Epithelial cell of prostate (primary cell): ENCODE data around the gene RIBC2.
"Not testable (repeated sequence)": the region's sequence is repeated elsewhere in the genome, so short reads cannot be mapped to it uniquely, and the experiment has no call there.

Experiments
- DNase-seq: peaks from one replicate; pipeline ENCODE4 v3.0.0-alpha.2; 2011; ENCODE audit warnings: low read depth, low spot score
- H3K27ac ChIP-seq: fragments of 450-650 bp; 2 replicates; pipeline ENCODE4 v1.5.1; 2017; ENCODE audit warnings: mild to moderate bottlenecking

Gene RIBC2

DNA sequence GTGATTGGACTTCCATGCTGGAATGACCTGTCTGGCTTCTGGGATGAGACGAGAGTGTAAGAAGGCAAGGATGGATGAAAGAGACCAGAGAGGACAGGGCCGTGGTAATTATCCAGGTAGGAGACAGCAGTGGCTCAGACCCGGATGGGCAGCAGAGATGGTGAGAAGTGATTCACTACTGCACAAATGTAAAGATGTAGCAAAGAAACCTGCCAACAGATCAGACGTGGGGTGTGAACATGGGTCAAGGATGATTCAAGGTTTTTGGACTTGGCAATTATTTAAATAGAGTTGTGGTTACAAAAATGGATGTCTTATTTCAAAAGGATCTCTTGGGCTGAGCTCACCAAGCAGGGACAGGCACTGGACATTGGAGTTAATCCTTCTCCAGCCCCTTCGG lies 32.7 kb downstream of the RIBC2 start:
- no peak for DNase-seq
- no peak overlapping the region for H3K27ac ChIP-seq

DNA sequence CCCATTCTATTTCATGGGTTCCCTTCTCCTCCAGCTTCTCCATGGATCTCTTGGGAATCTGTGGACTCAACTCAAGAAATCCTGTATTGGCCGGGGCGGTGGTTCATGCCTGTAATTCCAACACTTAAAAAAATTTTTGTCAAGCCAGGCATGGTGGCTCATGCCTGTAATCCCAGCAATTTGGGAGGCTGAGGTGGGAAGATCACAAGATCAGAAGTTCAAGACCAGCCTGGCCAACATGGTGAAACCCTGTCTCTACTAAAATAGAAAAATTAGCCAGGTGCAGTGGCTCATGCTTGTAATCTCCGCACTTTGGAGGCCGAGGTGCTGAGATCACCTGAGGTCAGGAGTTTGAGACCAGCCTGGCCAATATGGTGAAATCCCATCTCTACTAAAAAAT lies 34.1 kb downstream of the RIBC2 start:
- H3K27ac ChIP-seq, DNase-seq: not testable (repeated sequence)

DNA sequence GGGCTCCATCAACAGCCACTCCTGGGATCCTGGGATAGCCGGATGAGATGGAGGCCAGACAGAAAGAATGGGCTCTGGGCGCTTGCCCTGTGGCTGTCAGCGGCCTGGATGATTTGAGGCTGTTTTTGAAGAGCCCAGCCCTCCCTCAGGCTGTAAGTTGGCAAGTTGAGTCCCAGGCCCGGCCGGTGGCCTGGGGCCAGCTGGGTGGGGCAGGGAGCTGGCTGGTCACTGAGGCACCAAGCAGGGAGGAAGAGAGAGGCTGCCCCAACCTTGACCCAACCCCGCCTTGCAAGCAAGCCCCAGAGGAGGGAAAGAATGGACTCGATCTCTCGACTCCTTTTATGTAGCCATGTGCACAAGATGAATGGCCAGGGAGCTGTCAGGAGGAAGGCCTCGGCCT lies 34.9 kb downstream of the RIBC2 start:
- DNase-seq, result no peak
- no peak overlapping the region for H3K27ac ChIP-seq

DNA sequence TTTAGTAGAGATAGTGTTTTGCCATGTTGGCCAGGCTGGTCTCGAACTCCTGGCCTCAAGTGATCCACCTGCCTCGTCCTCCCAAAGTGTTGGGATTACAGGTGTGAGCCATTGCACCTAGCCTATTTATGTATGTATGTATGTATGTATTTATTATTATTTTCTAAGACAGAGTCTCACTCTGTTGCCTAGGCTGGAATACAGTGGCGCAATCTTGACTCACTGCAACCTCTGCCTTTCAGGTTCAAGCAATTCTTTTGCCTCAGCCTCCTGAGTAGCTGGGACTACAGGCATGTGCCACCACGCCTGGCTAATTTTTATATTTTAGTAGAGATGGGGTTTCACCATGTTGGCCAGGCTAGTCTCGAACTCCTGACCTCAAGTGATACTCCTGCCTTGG lies 35.9 kb downstream of the RIBC2 start:
- H3K27ac ChIP-seq, DNase-seq: not testable (repeated sequence)

DNA sequence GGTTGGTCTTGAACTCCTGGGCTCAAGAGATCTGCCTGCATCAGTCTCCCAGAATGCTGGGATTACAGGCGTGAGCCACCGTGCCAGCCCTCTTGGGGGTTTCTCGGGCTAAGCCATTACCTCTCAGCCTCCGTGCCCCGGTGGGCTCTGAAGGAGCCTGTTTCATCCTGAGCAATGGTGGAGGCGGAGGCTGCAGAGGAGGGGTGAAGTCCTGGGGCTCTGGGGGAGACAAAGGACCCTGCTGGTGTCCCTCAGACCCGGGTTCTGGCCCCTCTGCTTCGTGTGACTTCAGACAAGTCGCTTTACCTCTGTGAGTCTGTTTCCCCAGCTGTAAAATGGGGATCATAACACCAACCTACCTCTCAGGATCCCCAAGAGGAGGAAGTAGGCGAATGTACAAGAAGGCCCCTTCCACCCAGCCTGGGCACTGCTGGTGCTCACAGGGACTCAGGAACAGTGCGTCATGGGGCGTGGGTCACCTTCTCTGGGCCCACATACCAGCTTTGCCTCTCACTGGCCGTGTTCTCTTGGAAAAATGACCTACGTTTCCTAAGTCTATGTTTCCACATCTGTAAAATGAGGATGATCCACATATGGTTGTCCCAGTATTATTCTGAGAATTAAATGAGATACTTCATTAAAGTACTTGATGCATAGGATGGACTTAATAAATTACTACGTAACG lies 36.8 kb downstream of the RIBC2 start:
- DNase-seq, result no peak
- H3K27ac ChIP-seq, result no peak overlapping the region

DNA sequence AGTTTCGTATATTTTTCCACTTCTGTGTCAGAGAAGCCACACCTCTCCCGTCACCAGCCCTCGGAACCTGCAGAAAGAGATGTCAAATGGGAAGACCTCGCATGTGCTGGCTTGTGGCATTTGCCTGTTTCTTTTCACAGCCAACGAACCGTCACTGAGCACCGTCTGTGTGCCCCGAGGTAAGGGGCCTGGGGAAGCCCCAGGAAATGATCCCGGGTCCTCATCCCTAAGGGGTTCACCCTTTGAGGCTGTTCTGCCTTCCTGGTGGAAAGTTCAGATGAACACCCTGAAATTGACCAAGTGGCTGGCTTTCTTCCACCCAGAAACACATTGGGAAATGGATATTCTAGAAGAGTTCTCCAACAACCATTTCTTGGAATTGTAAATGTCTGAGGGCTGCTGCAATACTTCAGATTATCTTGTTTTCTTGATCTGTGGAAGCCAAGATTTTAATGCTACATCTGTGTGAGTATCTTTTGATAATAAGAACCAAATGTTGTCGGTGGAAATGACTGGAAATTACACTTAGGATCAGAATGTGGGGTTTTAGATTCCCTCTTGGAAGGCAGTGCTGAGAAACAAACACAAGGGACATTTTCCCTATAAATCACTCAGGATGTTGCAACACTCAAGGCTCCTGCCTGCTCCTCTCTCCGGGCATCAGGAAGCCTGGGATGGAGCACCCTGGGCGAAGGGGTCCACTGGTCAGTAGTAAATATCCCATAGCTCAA lies 37.6 kb downstream of the RIBC2 start:
- DNase-seq, result no peak
- no peak overlapping the region for H3K27ac ChIP-seq

DNA sequence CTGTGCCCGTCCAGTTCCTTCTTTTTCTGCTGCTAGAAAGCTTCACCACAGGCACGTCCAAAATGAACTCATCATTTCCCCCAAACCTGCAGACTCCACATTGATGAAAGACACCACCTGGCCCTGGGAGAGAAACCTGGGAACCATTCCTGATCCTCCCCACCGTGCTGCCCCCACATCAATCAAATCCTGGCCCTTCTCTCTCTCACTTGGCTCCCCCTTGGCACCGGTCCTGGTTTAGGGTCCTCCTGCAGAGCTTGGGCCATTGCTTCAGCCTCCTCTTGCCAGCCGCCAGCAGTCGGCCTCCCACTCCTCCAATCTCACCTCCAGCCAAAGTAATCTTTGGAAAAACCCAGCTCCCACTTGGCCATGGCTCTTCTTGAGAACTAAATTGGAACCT lies 38.5 kb downstream of the RIBC2 start:
- DNase-seq, result no peak
- no peak overlapping the region for H3K27ac ChIP-seq

DNA sequence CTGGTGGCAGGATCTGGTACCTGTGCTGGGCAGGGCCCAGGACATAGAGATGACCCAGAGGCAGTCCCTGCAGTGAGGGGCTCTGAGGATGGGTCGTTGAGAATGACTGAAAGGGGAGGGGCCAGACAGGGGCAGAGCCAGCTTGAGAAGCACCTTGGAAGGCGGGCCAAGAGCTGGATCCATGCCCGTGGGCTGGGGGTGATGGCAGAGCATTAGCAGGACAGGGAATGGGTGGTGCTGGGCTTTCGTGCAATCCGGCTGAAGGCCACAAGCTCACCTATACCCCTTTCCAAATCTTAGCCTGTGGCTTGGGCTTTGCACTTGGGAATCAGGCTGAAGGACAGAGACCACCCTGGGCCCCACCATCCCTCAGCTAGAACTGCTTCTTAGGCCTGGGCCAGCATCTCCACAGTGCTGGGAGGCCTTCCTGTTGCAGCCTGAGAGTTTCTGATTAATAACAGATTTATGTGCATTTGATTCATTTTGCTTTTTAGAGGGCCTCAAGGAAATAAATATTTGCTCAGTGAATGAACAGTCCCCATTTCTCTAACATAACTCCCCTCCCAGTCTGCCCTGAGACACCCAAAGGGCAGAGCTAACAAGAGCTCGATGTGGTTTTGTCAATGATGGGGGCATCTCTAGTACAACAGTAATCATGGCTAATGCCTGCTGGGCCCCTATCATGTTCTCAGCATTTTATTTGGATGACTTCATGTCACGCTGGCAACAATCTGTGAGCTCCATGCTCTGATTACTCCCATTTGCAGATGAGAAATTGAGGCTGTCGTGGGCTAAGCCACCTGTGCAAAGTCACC lies 39.3 kb downstream of the RIBC2 start:
- H3K27ac ChIP-seq, result no peak overlapping the region

DNA sequence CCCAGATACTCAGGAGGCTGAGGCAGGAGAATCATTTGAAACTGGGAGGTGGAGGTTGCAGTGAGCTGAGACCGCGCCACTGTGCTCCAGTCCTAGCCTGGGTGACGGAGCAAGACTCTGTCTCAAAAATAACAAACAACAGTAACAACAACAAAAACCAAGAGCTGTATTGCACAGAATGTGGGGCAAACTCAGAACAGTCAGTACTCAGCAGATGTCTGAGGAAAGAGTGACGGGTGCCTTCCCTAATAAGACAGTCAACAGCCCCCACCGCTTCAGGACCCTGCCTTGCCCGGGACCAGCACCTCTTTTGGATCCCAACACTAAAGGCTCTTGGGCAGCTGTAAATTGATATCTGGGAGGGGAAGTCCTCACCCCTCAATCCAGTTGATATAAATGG lies 40.3 kb downstream of the RIBC2 start:
- H3K27ac ChIP-seq, result no peak overlapping the region
- DNase-seq, result no peak

More for the DNA sequence above, 39.3 kb downstream of the RIBC2 start:
- no peak for DNase-seq

DNA sequence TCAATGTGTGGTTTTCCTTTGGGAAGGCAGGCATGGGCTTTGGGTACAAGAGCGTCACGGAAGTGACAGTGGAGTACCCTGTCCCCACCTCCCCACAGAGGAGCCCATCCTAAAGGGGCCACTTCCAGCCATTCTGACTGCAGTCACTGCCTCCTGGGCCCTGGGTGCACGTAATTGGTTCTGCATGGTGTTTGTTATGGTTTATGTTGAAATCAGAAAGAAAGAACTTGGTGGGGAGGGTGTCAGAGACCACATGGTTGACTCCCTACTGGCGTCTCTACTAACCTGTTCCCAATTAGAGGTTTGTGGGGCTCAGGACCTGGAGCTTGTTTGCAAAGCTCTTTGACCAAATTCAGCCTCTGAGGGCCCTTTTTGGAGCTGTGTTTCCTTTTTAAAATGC lies 40.8 kb downstream of the RIBC2 start:
- no peak overlapping the region for H3K27ac ChIP-seq
- DNase-seq, result no peak

DNA sequence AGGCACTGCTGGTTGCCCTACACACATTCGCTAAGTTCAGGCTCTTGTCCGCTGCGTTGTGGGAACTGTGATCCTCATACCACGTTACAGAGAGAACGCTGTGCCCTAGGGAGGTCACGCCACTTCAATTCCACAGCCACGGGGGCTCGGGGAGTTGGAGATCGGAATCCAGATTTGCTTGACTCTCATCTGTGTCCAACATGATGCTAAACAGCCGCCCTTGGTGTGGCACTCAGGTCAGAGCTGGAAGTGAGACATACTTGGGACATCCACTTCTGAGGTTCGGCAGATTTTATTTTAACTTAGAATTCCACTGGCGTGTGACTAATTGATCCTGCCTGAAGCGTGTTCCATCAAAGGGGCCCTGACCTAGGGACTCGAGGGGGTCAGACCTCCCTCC lies 41.7 kb downstream of the RIBC2 start:
- no peak for DNase-seq
- no peak overlapping the region for H3K27ac ChIP-seq

DNA sequence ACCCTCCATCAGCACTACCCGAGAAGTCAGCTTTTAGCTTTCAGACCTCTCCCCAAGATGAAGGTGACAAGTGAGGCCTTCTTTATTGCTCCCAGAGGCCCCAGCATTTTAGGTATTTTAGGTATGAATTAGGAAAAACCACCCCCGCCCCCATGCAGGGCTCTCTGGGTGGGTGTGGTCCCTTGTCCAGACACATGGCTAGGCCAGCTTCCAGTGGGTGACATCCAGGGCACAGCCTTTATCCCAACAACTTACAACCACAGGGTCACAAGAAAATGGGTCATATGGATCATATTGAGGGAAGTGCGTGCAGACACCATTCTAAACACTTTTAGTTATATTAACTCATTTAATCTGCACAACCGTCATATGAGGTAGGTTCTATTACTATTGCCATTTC lies 42.1 kb downstream of the RIBC2 start:
- H3K27ac ChIP-seq, result no peak overlapping the region
- DNase-seq, result no peak

DNA sequence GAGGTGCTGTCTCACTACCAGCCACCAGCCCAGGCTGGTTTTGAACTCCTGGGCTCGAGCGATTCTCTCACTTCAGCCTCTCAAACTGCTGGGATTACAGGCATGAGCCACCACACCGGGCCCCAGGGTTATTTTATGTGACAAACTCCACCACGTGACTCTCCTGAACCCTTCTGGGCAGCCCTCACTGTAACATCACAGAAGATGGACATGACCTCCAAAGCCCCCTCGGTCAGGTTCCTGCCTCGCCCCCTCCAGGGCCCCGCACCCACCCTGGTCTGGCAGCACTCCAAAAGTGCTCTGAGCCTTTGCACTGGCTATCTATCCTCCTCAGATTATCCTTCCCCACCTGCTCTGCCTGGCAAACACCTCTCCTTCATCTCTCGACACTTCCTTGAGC lies 43.3 kb downstream of the RIBC2 start:
- no peak for DNase-seq

DNA sequence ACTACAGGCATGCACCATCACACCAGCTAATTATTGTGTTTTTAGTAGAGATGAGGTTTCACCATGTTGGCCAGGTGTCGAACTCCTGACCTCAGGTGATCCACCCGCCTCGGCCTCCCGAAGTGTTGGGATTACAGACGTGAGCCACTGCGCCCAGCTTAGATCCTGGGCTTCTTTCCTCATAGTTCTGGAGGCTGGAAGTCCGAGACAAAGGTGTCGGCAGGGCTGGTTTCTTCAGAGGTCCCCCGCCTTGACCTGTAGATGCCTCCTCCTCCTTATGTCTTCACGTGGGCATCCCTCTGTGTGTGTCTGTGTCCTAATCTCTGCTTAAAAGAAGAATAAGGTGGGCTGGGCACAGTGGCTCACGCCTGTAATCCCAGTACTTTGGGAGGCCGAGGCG lies 45.0 kb downstream of the RIBC2 start:
- no peak for DNase-seq
- no peak overlapping the region for H3K27ac ChIP-seq

More for the DNA sequence above, 43.3 kb downstream of the RIBC2 start:
- H3K27ac ChIP-seq, result no peak overlapping the region

DNA sequence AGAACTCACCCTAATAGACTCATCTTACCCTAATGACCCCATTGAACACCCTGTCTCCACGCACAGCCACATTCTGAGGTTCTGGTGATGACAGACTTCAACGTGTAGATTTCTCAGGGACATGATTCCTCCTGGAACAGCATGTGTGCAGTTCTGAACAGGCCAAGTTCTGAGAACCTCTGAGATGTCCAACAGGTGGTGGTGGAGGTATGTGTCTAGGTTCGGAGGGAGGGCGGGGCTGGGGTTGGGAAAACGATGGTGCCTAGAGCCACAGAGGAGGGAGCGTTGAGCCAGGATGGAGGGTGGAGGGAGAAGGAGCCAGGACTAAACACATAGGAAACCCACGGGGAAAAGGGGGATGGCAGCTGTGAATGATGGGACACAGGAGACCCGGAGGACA lies 45.7 kb downstream of the RIBC2 start:
- no peak overlapping the region for H3K27ac ChIP-seq
- DNase-seq, result no peak

DNA sequence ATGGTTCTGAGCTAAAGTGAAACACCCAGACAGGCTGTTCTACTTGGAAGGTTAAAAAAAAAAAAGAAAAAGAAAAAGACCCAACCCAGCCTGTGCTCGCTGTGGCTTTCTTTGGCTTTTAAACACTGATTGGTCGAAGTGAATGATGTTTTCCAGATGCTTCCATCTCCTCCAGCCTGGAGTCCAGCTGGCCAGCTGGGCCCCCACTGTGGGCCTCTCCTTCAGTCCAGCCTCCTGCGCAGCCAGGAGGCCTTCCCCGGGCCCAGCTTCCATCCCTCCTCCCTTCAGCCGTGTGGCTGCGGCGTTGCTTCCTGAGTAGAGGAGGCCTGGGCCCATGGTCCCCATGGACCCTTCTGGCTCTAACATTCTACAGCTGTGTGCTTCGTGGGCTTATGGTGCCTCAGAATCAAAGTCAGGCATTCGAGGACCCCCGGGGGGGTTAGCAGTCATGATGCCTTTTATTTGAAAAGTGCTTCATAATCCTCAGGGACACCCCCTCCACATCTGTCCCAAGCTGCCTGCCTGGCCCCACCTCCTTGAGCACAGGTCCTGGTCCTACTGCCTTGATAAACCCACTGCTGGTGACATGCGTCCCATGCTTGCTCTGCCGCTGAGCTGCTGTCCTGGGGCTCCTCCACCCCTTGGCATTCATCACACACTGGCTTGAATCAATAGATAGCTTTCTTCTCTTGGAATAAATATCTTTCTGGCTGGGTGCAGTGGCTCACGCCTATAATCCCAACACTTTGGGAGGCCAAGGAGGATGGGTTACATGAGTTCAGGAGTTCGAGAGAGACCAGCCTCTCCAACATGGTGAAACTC lies 47.0 kb downstream of the RIBC2 start:
- no peak overlapping the region for H3K27ac ChIP-seq

DNA sequence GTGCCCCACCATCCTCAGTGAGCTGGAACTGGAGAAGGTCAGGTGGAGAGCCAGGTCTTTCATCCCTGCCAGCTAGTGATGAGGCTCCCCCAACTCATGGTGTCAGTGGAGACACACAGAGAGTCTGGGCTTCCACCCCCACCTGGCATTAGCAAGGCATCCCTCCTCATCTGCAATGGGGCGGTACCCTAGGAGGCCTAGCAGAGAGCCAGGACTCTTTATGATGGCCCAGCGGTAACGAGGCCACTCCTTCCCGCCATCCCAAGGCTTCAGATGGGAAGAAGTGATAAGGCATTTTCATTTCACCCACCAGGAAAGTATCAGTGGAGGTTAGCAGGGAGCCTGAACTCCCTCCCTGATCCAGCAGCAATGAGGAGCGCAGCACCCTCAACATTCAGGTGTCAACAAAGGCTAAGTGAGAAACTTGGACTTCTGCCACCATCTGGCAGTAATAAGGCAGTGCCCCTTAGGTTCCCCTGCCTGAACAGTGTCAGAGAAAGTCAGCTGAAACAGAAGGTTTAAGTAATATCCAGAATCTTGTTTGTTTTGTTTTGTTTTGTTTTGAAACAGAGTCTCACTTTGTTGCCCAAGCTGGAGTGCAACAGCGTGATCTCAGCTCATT lies 48.7 kb downstream of the RIBC2 start:
- no peak for DNase-seq

More for the DNA sequence above, 47.0 kb downstream of the RIBC2 start:
- no peak for DNase-seq

DNA sequence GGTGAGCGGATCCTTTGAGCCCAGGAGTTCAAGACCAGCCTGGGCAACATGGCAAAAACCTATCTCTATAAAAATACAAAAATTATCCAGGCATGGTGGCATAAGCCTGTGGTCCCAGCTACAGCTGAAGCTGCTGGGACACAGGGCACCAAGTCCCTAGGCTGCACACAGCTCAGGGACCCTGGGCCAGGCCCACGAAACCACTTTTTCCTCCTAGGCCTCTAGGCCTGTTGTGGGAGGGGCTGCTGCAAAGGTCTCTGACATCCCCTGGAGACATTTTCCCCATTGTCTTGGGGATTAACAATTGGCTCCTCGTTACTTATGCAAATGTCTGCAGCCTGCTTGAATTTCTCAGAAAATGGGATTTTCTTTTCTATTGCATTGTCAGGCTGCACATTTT lies 50.2 kb downstream of the RIBC2 start:
- not testable (repeated sequence) for DNase-seq, H3K27ac ChIP-seq

More for the DNA sequence above, 48.7 kb downstream of the RIBC2 start:
- no peak overlapping the region for H3K27ac ChIP-seq

DNA sequence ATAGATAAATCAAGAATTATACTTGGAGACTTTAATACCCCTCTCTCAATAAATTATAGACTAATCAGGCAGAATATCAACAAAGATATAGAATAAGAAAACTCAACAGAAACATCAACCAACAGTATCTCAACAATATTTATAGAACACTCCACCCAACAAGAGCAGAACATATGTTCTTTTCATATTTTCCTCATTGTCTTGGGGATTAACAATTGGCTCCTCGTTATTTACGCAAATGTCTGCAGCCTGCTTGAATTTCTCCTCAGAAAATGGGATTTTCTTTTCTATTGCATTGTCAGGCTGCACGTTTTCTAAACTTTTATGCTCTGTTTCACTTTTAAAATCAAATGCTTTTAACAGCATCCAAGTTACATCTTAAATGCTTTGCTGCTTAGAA lies 52.1 kb downstream of the RIBC2 start:
- H3K27ac ChIP-seq, result no peak overlapping the region
- DNase-seq, result no peak

DNA sequence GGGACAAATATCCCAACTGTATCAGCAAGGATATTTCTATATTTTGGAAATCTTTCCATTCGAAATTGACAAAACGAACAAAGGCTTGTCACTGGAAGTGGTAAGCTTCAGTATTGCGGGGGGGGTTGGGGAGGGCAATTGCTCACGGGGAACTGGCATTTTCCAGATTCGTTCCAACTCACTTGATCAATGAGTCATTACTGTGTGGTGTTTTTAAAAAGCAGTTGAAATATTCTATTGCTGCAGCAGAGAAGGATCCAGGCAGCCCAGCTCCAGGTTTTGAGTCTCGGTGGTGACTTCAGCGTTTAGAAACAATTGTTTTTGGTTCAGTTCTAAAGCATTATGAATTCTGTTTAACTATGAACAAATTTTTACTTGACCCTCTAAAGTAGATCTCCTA lies 55.4 kb downstream of the RIBC2 start:
- DNase-seq, result no peak
- peak overlapping the region; percentile 54 for H3K27ac ChIP-seq
